Astrocyte of the cerebellum (primary cell): Measurements from ENCODE around the gene SMURF1.

Source experiments
- DNase-seq: peaks from one replicate; pipeline ENCODE4 v3.0.0-alpha.2; 2011; ENCODE audit warnings: low read depth
- H3K4me3 ChIP-seq: 2 replicates; pipeline ENCODE4 v1.5.1; 2011; ENCODE audit warnings: mild to moderate bottlenecking, low read depth, low read length, moderate library complexity
- in situ Hi-C: cut with HindIII; loops from 2 replicates; pipeline ENCODE4 v1.10.0; 2017; ENCODE audit warnings: low sequenced_read_pairs
- TF ChIP-seq, protein P1 (sequence below): IDR thresholded peaks from 2 replicates; pipeline ENCODE4 v1.5.1; 2012; ENCODE audit warnings: low read length, low read depth, moderate library complexity, mild to moderate bottlenecking; ENCODE audit errors: missing control alignments

The SMURF1 gene

DNA sequence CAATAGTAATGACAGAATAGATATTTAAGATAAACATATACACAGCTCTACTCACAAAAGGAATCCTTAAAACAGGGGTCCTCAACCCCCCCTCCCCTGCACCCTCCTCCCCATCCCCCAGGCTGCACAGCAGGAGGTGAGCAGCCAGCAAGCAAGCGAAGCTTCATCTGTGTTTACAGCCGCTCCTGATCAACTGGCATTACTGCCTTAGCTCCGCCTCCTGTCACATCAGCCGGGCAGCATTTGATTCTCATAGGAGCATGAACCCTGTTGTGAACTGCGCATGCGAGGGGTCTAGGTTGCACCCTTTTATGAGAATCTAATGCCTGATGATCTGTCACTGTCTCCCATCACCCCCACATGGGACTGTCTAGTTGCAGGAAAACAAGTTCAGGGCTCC, 65.5 kb downstream of the SMURF1 start:
- H3K4me3 ChIP-seq, result no peak overlapping the region
- TF ChIP-seq, protein P1, sequence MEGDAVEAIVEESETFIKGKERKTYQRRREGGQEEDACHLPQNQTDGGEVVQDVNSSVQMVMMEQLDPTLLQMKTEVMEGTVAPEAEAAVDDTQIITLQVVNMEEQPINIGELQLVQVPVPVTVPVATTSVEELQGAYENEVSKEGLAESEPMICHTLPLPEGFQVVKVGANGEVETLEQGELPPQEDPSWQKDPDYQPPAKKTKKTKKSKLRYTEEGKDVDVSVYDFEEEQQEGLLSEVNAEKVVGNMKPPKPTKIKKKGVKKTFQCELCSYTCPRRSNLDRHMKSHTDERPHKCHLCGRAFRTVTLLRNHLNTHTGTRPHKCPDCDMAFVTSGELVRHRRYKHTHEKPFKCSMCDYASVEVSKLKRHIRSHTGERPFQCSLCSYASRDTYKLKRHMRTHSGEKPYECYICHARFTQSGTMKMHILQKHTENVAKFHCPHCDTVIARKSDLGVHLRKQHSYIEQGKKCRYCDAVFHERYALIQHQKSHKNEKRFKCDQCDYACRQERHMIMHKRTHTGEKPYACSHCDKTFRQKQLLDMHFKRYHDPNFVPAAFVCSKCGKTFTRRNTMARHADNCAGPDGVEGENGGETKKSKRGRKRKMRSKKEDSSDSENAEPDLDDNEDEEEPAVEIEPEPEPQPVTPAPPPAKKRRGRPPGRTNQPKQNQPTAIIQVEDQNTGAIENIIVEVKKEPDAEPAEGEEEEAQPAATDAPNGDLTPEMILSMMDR, result no peak
- in situ Hi-C loops, result no loop called here
- no peak for DNase-seq

DNA sequence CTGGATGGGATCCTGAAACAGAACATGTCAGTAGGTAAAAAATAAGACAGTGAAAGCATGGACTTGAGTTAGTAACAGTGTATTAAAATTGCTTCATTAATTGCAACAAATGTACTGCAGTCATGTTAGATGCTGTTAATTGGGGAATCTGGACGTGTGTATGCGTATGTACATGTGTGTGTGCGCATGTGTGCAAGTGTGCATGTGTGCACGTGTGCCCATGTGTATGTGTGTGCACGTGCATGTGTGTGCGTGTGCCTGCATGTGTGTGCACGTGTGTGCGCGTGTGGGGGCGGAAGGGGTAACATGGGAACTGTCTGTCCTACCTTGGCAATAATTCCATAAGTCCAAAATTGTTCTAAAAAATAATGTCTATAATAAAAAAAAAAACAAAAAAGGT, 67.3 kb downstream of the SMURF1 start:
- H3K4me3 ChIP-seq, result no peak overlapping the region
- no peak for DNase-seq
- TF ChIP-seq, protein P1, result no peak
- in situ Hi-C loops, result no loop called here

DNA sequence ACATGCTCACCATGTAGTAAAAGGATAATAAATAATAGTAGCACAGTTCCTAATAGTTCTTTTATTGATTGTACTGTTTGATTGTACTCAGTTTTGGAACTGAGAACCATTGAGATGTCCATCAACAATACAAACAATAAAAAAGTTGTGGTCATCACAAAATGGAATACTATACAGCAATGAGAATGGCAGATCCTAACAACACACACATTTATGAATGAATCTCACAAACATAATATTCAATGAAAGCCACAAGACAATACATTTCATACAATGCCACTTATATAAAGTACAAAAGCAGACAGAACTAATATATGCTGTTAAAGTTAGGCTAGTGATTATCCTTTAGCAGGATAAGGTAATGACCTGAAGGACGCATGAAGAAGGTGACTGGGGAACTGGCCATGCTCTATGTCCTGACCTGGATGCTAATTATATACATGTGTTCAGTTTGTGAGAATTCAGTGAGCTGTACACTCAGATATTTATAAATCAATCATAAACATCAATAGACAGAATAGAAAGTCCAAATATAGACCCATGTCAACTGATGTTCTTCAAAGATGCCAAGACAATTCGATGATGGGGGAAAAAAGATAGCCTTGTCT, 70.0 kb downstream of the SMURF1 start:
- TF ChIP-seq, protein P1, result no peak
- DNase-seq, result no peak
- H3K4me3 ChIP-seq, result no peak overlapping the region
- in situ Hi-C loops, result no loop called here

DNA sequence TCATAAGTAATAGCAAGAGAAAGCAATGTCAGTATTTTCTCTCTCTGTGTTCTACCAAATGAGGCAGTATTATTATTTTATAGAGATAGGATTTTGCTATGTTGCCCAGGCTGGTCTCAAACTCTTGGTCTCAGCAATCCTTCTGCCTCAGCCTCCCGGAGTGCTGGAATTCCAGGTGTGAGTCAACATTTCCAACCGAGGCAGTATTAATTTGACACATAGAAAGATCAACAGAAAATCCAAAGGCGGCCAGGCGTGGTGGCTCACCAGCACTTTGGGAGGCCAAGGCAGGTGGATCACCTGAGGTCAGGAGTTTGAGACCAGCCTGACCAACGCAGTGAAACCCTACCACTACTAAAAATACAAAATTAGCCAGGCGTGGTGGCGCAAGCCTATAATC, 71.8 kb downstream of the SMURF1 start:
- TF ChIP-seq, protein P1, result no peak
- no peak for DNase-seq
- in situ Hi-C loops, result no loop called here
- H3K4me3 ChIP-seq, result no peak overlapping the region

DNA sequence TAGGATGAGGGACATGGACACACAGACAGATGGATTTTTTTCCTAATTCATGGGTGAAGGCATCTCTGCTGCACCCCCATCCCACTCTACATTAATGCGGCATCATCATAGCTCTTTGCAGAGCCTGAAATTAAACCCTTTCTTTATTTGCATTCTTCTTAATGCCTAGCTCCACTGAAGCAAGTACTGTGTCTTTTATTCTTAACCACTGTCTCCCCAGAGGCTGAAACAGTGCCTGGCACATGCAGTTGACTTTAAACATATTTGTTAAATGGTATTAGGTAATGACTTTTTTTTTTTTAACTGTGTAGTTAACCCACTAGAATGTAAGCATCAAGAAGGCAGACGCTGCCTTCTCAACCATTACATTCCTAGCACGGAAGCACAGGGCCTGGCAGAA, 73.5 kb downstream of the SMURF1 start:
- no peak for DNase-seq
- TF ChIP-seq, protein P1, result no peak
- no peak overlapping the region for H3K4me3 ChIP-seq
- in situ Hi-C loops, result no loop called here

DNA sequence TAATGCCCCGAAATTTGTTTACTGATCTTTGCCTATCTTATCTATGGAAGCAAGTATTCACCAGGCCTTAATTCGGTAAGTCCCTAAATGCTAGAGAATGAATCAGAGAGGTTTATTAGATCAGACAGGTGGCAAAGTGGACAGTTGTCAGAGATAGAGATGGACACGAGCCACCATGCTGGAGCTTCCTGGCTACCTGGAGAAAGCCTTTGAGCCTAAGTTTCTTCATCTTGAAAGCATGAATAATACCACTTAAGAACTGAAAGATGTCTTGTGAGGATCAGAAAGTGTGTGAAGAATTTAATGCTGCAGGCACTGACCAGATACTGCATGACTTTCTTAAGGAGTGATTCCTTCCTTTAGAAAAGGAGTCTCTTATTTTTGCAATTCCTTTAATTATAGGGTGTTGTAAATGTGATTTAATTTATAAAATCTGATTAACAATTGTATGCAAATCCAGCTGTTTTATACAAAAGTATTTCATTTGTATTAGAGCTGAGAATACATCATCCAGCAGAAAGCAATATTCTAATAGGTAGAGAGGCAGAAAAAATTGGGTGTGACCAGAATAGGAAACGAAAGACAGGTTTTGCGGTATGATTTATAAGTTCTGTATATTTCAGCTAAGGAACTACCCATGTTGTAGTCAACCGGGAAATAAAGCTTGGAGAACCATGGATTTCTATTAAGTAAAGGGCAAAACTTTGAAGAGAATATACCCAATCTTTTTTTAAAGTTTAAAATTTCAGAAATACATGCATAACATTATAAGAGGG, 82.7 kb downstream of the SMURF1 start:
- in situ Hi-C loops, result no loop called here
- no peak overlapping the region for H3K4me3 ChIP-seq
- DNase-seq, result no peak

More for the DNA sequence above, 82.7 kb downstream of the SMURF1 start:
- TF ChIP-seq, protein P1, result no peak
